ENCODE measurements around the gene SLC23A2. TPM values are rescaled to one million over a fixed set of nuclear protein-coding genes. Genes with fewer than 3 reads are reported as not detected.
"Not testable (repeated sequence)": the region's sequence is repeated elsewhere in the genome, so short reads cannot be mapped to it uniquely, and the experiment has no call there.

The SLC23A2 gene
- total RNA-seq, 1 experiment from 2014 or later, result 21.1 TPM

GRCh38 chr20:5013682-5014447, 12.6 kb upstream of the SLC23A2 start:
- no peak for DNase-seq (ENCODE audit: low read depth)

DNA sequence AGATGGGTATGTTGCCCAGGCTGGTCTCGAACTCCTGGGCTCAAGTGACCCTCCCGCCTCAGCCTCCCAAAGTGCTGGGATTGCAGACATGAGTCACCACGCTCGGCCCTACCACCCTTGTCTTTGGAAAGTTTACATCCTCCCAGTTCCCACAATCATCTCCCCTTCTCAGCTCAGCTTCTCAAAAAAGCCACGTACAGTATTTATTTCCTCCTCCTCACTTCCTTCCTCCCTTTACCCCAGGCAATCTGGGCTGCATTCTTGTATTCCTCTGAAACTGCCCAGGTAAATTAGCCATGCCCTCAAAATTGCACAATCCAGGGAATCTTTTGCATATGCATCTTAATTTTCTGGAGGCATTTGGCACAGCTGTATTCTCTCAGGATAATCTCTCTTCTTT, 7.4 kb upstream of the SLC23A2 start:
- DNase-seq (ENCODE audit: low read depth), result peak; percentile 75

- no peak for DNase-seq (ENCODE audit: low read depth)
Observed at GRCh38 chr20:5005326-5005725, 4.0 kb upstream of the SLC23A2 start.

DNA sequence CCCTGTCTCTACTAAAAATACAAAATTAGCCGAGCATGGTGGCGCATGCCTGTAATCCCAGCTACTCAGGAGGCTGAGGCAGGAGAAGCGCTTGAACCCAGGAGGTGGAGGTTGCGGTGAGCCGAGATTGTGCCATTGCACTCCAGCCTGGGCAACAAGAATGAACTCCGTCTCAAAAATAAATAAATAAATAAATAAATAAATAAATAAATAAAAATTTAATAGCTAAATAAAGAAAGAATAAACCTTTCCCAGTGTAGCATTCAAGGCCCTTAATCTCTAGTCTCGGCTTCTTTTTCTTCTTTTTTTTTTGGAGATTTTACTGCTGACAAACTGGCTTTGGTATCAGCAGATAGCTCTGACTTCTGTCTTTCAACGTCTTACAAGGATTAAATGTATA, 3.5 kb upstream of the SLC23A2 start:
- not testable (repeated sequence) for DNase-seq (ENCODE audit: low read depth)

- DNase-seq (ENCODE audit: low read depth), result no peak
Observed at GRCh38 chr20:5003626-5004025, 2.3 kb upstream of the SLC23A2 start.

GRCh38 chr20:5002077-5002413, 735 bp upstream of the SLC23A2 start:
- DNase-seq (ENCODE audit: low read depth), result no peak

- no peak for DNase-seq (ENCODE audit: low read depth)
Observed at GRCh38 chr20:5000263-5001173, 792 bp downstream of the SLC23A2 start.

DNA sequence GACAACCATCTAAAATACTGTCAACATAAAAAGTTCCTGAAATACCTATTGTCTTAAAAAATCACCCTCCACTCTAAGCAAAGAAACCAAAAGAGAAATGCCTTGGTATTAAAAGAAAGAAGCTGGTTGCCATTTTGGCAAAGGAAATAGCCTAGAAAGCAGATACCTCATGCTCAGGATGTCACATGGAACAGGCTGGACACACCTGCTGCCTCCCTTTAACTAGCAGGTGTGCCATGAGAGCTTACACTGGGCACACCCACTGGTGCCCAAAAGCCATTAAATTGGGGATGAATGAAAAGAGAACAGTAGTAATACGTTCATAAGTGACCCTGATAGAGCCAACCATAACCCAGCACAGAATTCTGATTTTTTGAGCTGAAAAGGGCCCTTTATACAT, 1.5 kb downstream of the SLC23A2 start:
- no peak for DNase-seq (ENCODE audit: low read depth)

DNA sequence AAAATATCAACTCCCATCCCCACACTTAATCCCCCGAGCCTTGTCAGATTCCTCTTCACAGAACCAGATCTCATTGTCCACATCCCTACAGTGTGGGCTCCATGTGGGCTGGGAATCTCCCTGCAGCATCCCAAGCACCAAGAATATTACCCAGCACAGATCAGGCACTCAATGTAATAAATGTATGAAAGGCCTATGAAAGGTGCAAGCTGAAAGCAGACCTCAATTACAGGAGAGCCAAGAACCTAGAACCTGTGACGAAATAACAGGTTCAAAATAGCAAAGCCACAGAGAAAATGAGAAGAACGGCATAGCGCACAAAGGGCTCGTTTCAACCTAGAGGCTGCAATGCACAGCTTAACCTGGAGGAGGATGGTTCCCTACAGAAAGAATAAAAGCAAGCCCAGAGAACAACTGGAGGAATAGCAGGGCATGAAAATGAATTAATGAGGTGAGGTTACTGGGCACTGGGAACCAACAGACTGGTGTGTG, 3.1 kb downstream of the SLC23A2 start:
- DNase-seq (ENCODE audit: low read depth), result no peak

DNA sequence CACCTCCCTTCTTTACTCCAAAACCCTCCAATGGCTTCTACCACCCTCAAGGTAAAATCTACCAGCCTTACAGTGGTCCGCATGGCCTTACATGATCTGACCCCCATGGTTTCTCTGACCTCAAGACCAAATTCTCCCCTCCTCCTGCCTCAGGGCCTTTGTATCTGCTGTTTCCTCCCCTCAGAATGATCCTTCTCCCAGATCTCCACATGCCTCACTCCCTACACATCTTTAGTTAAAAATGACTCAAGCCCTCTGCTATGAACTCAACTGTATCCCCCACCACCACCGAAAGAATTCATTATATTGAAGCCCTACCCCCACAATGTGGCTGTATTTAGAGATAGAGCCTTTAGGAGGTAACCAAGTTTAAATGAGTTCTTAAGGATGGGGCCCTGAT, 4.1 kb downstream of the SLC23A2 start:
- peak; percentile 25 for DNase-seq (ENCODE audit: low read depth)

DNA sequence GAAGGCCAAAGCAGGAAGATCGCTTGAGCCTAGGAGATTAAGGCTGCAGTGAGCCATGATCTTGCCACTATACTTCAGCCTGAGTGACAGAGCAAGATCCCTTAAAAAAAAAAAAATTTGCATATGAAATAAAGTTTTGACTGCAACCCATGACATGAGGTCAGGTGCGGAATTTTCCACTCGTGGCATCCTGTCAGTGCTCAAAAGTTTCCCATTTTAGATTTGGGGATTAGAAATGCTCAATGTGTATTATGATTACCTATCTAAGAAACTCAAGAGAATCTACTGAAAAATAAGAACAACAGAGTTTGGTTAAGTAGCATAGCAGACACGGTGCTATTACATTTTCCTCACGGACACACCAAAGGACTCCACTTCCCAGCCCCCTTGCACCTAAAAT, 11.7 kb downstream of the SLC23A2 start:
- DNase-seq (ENCODE audit: low read depth), result no peak

- no peak for DNase-seq (ENCODE audit: low read depth)
Observed at GRCh38 chr20:4987130-4987529, 14.2 kb downstream of the SLC23A2 start.

GRCh38 chr20:4985658-4986057, 15.7 kb downstream of the SLC23A2 start:
- no peak for DNase-seq (ENCODE audit: low read depth)

GRCh38 chr20:4982281-4982680, 19.0 kb downstream of the SLC23A2 start:
- no peak for DNase-seq (ENCODE audit: low read depth)

GRCh38 chr20:4979841-4980410, 21.4 kb downstream of the SLC23A2 start:
- DNase-seq (ENCODE audit: low read depth), result no peak

GRCh38 chr20:4978050-4978918, 23.0 kb downstream of the SLC23A2 start:
- DNase-seq (ENCODE audit: low read depth), result no peak

GRCh38 chr20:4976014-4976413, 25.3 kb downstream of the SLC23A2 start:
- not testable (repeated sequence) for DNase-seq (ENCODE audit: low read depth)

GRCh38 chr20:4973330-4974097, 27.8 kb downstream of the SLC23A2 start:
- DNase-seq (ENCODE audit: low read depth), result peak; percentile 76

GRCh38 chr20:4972506-4973251, 28.6 kb downstream of the SLC23A2 start:
- no peak for DNase-seq (ENCODE audit: low read depth)

DNA sequence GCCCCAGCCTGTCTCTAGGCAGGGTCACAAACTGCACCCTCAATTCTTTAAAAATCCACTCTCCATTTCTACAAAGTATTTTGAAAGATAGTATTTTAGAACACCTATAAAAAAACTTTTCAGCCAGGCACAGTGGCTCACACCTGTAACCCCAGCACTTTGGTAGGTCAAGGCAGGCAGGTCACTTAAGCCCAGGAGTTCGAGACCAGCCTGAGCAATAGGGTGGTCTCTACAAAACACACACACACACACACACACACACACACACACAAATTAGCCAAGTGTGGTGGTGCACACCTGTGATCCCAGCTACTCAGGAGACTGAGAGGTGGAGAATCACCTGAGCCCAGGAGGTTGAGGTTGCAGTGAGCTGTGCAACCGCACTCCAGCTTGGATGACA, 30.2 kb downstream of the SLC23A2 start:
- no peak for DNase-seq (ENCODE audit: low read depth)

Data from HT1080 (cell line).